Smooth muscle cell (in vitro differentiated cells): Measurements from ENCODE around the gene LAT. TPM values are rescaled to one million over a fixed set of nuclear protein-coding genes. Genes with fewer than 3 reads are reported as not detected.

Source experiments
- DNase-seq: peaks from one replicate; lab custom pipeline; 2025; ENCODE audit not compliant: unreplicated experiment; lab: John Stamatoyannopoulos, UW
- H2AFZ ChIP-seq: fragments of 200-600 bp; sonication (generic); 2 replicates; pipeline ENCODE4 v1.6.0; 2016; ENCODE audit warnings: antibody characterized with exemption, low read depth, mild to moderate bottlenecking
- H3F3A ChIP-seq: fragments of 200-600 bp; sonication (generic); 2 replicates; pipeline ENCODE4 v1.6.0; 2017; ENCODE audit warnings: antibody characterized with exemption, low read depth
- H3K27ac ChIP-seq: fragments of 200-600 bp; sonication (generic); 2 replicates; pipeline ENCODE4 v1.5.1; 2016; ENCODE audit warnings: low read depth, mild to moderate bottlenecking
- H3K27me3 ChIP-seq: fragments of 200-600 bp; sonication (generic); 2 replicates; pipeline ENCODE4 v1.6.1; 2016; ENCODE audit warnings: low read depth, mild to moderate bottlenecking
- H3K36me3 ChIP-seq: fragments of 200-600 bp; sonication (generic); 2 replicates; pipeline ENCODE4 v1.5.1; 2016; ENCODE audit warnings: low read depth
- H3K4me1 ChIP-seq: fragments of 200-600 bp; sonication (generic); 2 replicates; pipeline ENCODE4 v1.5.1; 2016; ENCODE audit warnings: low read depth
- H3K4me2 ChIP-seq: fragments of 200-600 bp; sonication (generic); 2 replicates; pipeline ENCODE4 v1.6.0; 2016; ENCODE audit warnings: mild to moderate bottlenecking
- H3K4me3 ChIP-seq: fragments of 200-600 bp; sonication (generic); 2 replicates; pipeline ENCODE4 v1.5.1; 2016; ENCODE audit warnings: mild to moderate bottlenecking
- H3K79me2 ChIP-seq: fragments of 200-600 bp; sonication (generic); 2 replicates; pipeline ENCODE4 v1.6.0; 2016; ENCODE audit warnings: low read depth, mild to moderate bottlenecking
- H3K9ac ChIP-seq: fragments of 200-600 bp; sonication (generic); 2 replicates; pipeline ENCODE4 v1.6.0; 2016; ENCODE audit warnings: low read depth
- H3K9me3 ChIP-seq: fragments of 200-600 bp; sonication (generic); replicated peaks from 2 replicates; pipeline ENCODE4 v1.5.1; 2016; ENCODE audit warnings: low read depth
- H4K20me1 ChIP-seq: fragments of 200-600 bp; sonication (generic); 2 replicates; pipeline ENCODE4 v1.6.0; 2016; ENCODE audit warnings: low read depth
- CTCF ChIP-seq: fragments of 200-600 bp; sonication (generic); IDR thresholded peaks from 2 replicates; pipeline ENCODE4 v1.5.1; 2017; ENCODE audit warnings: borderline replicate concordance, mild to moderate bottlenecking, antibody characterized with exemption; ENCODE audit not compliant: insufficient read depth, poor library complexity, severe bottlenecking
- WGBS: methylation state at CpG from one replicate; pipeline ENCODE4 v1.1.7; 2016; ENCODE audit warnings: low lambda C conversion rate; 5-methylcytosine and 5-hydroxymethylcytosine counted together
- polyA plus RNA-seq: library from polyadenylated mRNA; unstranded; fragments of >200 nt; fragmentation: Nextera tagmentation; extraction: Ambion mirVana; gene quantifications from 2 replicates; pipeline ENCODE4 v1.2.1, GENCODE V29; 2016
- total RNA-seq: library from RNA; depleted of rRNA; stranded (reverse); fragments of >200 nt; gene quantifications from 2 replicates; pipeline ENCODE4 v1.2.3, GENCODE V29; 2014

Gene LAT
- total and polyA plus RNA-seq, 2 experiments from 2014 or later = 3.5 to 8.2 TPM

DNA sequence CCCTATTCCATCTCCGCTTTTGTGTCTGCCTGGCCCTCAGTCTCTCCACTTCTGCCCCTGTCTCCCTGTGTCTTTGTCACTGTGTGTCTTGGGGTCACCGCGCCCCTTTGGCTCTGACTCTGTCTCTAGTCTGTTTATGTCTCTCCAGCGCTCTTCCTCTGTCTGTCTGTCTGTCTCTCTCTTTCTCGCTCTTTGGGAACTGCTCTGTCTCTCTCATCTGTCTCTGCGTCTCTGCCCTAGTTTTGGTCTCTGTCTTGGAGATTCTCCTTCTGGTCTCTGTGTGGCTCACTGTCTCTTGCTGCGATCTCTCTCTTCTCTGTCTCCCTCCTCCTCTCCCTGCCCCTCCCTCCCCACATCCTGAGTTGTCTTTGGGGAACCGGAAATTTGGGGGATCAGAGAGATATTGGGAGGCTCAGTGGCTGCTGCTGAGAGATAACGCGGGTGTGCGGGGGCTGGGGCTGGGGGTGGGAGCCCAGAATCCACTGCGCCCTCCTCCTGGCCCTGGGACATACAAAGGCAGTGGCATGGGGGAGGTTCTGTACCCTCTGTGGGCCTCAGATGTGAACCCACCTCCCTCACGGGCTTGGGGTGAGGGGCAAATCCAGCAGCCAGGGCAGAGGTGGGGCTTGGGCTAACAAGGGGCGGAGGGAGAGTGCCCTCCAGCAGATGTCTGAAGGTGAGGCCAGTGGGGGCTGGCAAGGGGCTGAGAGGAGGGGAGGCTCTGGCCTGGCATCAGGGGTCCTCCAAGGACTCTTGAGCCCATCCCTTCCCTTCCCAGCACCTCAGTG is 24.4 kb downstream of the LAT start:
- Histone ChIP-seq H3K4me3 (no peak overlapping the region), H3K9me3 (no peaks in the 10 kb centered on the region), H4K20me1 (no peaks in the 10 kb centered on the region), H3K27me3 (no peaks in the 10 kb centered on the region), H3K36me3 (no peaks in the 10 kb centered on the region), H3K9ac (no peak overlapping the region), H3K4me2 (no peak overlapping the region), H3K27ac (no peak overlapping the region), H3F3A (no peaks in the 10 kb centered on the region), H2AFZ (no peak overlapping the region), H3K79me2 (no peaks in the 10 kb centered on the region), H3K4me1 (no peaks in the 10 kb centered on the region)
- WGBS = 86% methylated on average over 10 of the region's 14 CpGs
- DNase-seq = no peak
- no peak for TF ChIP-seq CTCF

GRCh38 chr16:29009838-29010166 is 24.9 kb downstream of the LAT start:
- no peak overlapping the region for H3K27ac ChIP-seq
- no peak overlapping the region for H3K4me2 ChIP-seq
- no peaks in the 10 kb centered on the region for H4K20me1 ChIP-seq
- no peak overlapping the region for H3K9ac ChIP-seq
- DNase-seq = no peak
- TF ChIP-seq CTCF = no peak
- no peaks in the 10 kb centered on the region for H3K36me3 ChIP-seq
- H3K4me3 ChIP-seq = no peak overlapping the region
- no peaks in the 10 kb centered on the region for H3K27me3 ChIP-seq
- no peaks in the 10 kb centered on the region for H3K9me3 ChIP-seq
- H3F3A ChIP-seq = no peaks in the 10 kb centered on the region
- no peak overlapping the region for H2AFZ ChIP-seq
- no peaks in the 10 kb centered on the region for H3K79me2 ChIP-seq
- no peaks in the 10 kb centered on the region for H3K4me1 ChIP-seq
- WGBS = 89% methylated on average over 2 of the region's 2 CpGs

DNA sequence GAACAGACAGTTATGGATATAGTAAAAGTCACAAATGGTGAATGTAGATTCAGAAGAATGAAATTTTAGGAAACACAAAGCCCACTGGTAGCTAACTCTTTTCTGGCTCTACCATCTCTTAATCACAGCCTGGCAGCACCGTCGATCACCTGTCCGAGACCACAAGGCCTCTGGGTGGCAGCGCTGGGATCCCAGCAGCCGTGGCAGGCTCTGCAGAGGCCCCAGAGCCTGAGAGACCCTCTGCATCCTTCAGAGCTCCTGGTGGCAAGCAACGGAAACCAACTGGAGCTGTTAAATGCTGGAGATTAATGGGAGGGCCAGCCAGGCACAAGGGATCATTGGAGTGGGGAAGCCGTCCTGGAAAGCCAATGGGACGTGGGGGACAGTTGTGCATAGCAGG is 26.3 kb downstream of the LAT start:
- Histone ChIP-seq H3K27me3 (no peaks in the 10 kb centered on the region), H3K9me3 (no peaks in the 10 kb centered on the region), H3K79me2 (no peaks in the 10 kb centered on the region), H3F3A (no peaks in the 10 kb centered on the region), H3K4me1 (no peaks in the 10 kb centered on the region), H4K20me1 (no peaks in the 10 kb centered on the region), H3K36me3 (no peaks in the 10 kb centered on the region), H3K4me2 (no peak overlapping the region), H3K27ac (no peak overlapping the region), H2AFZ (no peak overlapping the region), H3K9ac (no peak overlapping the region), H3K4me3 (no peak overlapping the region)
- WGBS = 75% methylated on average over 8 of the region's 8 CpGs
- no peak for TF ChIP-seq CTCF
- DNase-seq = no peak

- Histone ChIP-seq H3K4me1 (no peaks in the 10 kb centered on the region), H3K27ac (no peak overlapping the region), H3K9ac (no peak overlapping the region), H3K36me3 (no peaks in the 10 kb centered on the region), H3F3A (no peaks in the 10 kb centered on the region), H3K79me2 (no peaks in the 10 kb centered on the region), H2AFZ (no peak overlapping the region), H4K20me1 (no peaks in the 10 kb centered on the region), H3K27me3 (no peaks in the 10 kb centered on the region), H3K4me3 (no peak overlapping the region), H3K9me3 (no peaks in the 10 kb centered on the region), H3K4me2 (no peak overlapping the region)
- WGBS = 88% methylated on average over 4 of the region's 4 CpGs
- TF ChIP-seq CTCF = no peak
- DNase-seq = no peak
Observed at GRCh38 chr16:29011851-29012250, 27.0 kb downstream of the LAT start.
